HG03175 (cell line): ENCODE measurements around the gene ZC3H12D.
"Not testable (repeated sequence)": the region's sequence is repeated elsewhere in the genome, so short reads cannot be mapped to it uniquely, and the experiment has no call there.

ENCODE experiments used
- ATAC-seq: cut with Tn5 transposase; IDR thresholded peaks from one replicate; pipeline ENCODE4 v1.9.1; 2021; ENCODE audit warnings: mild to moderate bottlenecking, moderate library complexity; ENCODE audit not compliant: unreplicated experiment

ZC3H12D gene

GRCh38 chr6:149444360-149445094 is 40.3 kb downstream of the ZC3H12D start:
- not testable (repeated sequence) for ATAC-seq

- no peak for ATAC-seq
These were observed 41.2 kb downstream of the ZC3H12D start for GRCh38 chr6:149443411-149444181.

- no peak for ATAC-seq
These were observed 43.1 kb downstream of the ZC3H12D start for GRCh38 chr6:149441740-149442139.

GRCh38 chr6:149440735-149441671 is 43.8 kb downstream of the ZC3H12D start:
- ATAC-seq: no peak

- ATAC-seq: no peak
These were observed 45.2 kb downstream of the ZC3H12D start for GRCh38 chr6:149439626-149440025.

GRCh38 chr6:149438855-149439254 is 46.0 kb downstream of the ZC3H12D start:
- ATAC-seq: no peak

GRCh38 chr6:149437212-149437611 is 47.6 kb downstream of the ZC3H12D start:
- ATAC-seq: no peak

GRCh38 chr6:149436647-149437046 is 48.2 kb downstream of the ZC3H12D start:
- no peak for ATAC-seq

- ATAC-seq: no peak
These were observed 48.8 kb downstream of the ZC3H12D start for GRCh38 chr6:149435919-149436586.

GRCh38 chr6:149433881-149434280 is 50.9 kb downstream of the ZC3H12D start:
- ATAC-seq: no peak

- no peak for ATAC-seq
These were observed 51.4 kb downstream of the ZC3H12D start for GRCh38 chr6:149433405-149433804.

- ATAC-seq: peak; percentile 91
These were observed 52.7 kb downstream of the ZC3H12D start for GRCh38 chr6:149431905-149432775.

GRCh38 chr6:149429427-149430360 is 55.1 kb downstream of the ZC3H12D start:
- no peak for ATAC-seq

- ATAC-seq: no peak
These were observed 56.2 kb downstream of the ZC3H12D start for GRCh38 chr6:149428606-149429005.

- no peak for ATAC-seq
These were observed 59.1 kb downstream of the ZC3H12D start for GRCh38 chr6:149425754-149426153.

- no peak for ATAC-seq
These were observed 59.6 kb downstream of the ZC3H12D start for GRCh38 chr6:149425224-149425623.

- ATAC-seq: no peak
These were observed 60.8 kb downstream of the ZC3H12D start for GRCh38 chr6:149423964-149424440.

- ATAC-seq: no peak
These were observed 62.2 kb downstream of the ZC3H12D start for GRCh38 chr6:149422581-149422980.
